NCI-H1048 (cell line): ENCODE results near the gene SLC6A11.

ENCODE experiments used
- DNase-seq: peaks from one replicate; lab custom pipeline; 2025; lab: John Stamatoyannopoulos, UW

The SLC6A11 gene

GRCh38 chr3:10930666-10931040 lies 114.6 kb downstream of the SLC6A11 start:
- no peak for DNase-seq

DNA sequence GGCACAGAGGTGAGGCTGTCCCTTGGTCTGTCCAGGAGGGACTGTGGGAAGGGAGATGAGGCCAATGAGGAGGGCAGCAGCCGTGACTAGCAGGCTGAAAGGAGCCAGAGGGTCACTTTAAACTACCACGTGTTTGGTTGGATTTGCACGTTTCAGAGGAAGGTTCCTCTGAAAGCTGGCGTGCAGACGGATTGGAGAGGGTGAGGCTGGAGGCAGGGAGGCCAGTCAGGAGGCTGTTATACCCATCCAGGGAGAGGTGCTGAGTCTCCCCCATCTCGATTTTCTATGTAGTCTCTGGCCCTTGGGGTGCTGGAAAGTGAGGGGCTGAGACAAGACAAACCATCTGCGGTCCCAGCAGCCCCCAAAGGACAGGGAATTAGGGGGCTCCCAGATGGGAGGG lies 116.6 kb downstream of the SLC6A11 start:
- no peak for DNase-seq

GRCh38 chr3:10933021-10933420 lies 117.0 kb downstream of the SLC6A11 start:
- no peak for DNase-seq

DNA sequence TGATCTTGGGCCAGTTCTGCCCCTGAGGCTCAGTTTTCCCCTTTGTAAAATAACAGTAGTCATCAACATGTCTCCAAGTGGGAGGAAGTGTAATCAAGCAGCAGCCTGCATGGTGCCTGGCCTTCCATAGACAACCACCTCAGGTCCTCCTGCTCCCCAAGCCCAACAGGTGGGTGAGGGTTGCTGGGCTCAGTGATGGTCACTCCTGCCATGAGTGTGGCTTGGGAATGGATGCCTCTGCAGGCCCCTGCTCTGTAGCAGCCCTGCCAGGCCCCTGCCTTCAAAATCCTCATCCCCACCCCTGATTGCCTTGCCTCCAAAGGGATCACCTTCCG lies 117.4 kb downstream of the SLC6A11 start:
- no peak for DNase-seq

DNA sequence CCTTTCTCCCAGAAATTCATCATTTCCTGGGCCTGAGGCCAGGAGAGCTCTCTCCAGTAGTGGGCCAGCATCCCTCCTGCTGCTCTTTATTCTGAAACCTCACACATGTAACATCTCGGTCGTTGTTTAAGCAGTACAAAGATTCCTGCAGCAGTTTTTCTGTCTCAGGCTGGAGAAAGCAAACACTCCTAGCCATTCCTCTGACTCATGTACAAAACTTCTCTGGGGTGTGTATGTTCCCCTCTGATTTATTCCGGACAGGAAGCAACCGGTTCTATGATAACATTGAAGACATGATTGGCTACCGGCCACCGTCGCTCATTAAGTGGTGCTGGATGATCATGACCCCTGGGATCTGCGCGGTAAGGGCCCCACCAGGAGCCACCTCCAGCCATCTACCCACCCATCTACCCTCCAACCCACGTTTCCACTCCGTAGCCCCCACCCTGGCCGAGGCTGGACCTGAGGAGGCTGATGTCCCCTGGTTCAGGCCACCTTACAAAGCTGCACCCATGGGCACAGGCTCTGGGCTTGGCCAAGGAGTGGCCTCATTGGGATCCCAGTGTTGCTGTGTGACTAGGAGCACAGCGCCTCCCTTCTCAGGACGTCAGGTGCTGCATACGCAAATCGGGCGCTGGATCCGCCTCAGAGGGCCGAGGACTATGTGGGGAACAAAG lies 117.9 kb downstream of the SLC6A11 start:
- no peak for DNase-seq

GRCh38 chr3:10935028-10935427 lies 119.0 kb downstream of the SLC6A11 start:
- no peak for DNase-seq

- DNase-seq = no peak
These were observed 120.0 kb downstream of the SLC6A11 start for GRCh38 chr3:10935846-10936631.

GRCh38 chr3:10936686-10937085 lies 120.7 kb downstream of the SLC6A11 start:
- DNase-seq = no peak

- DNase-seq = no peak
These were observed 121.3 kb downstream of the SLC6A11 start for GRCh38 chr3:10937141-10937825.

GRCh38 chr3:10939556-10939955 lies 123.5 kb downstream of the SLC6A11 start:
- DNase-seq = no peak

DNA sequence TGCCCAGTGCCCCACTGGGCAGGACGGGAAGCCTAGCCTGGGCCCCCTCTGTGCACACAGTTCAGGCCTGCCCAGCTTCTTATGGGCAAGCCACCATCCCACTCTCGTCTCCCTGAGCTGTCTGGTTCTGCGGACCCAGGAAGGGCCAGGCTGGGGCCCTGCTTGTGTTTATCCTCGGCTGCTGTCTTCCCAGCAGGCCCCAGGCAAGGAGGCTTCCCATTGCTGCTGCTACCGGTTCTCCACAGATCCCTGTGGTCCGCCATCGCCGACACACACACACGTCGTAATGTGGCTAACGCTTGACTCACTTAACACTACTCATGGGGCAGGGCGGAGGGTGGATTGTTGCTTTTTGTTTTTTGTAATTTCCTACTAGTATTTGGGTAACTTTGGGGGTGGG lies 124.1 kb downstream of the SLC6A11 start:
- DNase-seq = no peak

- DNase-seq = no peak
These were observed 125.9 kb downstream of the SLC6A11 start for GRCh38 chr3:10941972-10942371.

GRCh38 chr3:10942690-10943205 lies 126.7 kb downstream of the SLC6A11 start:
- no peak for DNase-seq

DNA sequence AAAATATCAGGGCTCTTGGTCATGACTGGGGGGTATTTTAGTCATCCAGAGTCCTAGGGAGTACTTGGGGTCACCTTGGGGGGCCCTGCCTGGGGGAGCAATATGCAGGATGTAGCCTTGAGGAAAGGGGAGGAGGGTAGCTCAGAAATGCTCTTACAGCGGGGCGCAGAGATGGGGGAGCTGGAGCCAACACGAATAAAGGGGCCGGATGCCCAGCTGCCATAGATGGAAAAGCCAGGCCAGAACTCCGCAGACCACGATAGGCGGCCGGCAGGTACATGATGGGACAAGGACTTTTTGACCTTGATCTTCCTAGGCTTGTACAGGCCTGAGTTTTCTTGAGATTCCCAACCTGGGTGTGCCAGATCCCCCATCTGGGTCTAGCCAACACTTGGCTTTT lies 128.8 kb downstream of the SLC6A11 start:
- no peak for DNase-seq

DNA sequence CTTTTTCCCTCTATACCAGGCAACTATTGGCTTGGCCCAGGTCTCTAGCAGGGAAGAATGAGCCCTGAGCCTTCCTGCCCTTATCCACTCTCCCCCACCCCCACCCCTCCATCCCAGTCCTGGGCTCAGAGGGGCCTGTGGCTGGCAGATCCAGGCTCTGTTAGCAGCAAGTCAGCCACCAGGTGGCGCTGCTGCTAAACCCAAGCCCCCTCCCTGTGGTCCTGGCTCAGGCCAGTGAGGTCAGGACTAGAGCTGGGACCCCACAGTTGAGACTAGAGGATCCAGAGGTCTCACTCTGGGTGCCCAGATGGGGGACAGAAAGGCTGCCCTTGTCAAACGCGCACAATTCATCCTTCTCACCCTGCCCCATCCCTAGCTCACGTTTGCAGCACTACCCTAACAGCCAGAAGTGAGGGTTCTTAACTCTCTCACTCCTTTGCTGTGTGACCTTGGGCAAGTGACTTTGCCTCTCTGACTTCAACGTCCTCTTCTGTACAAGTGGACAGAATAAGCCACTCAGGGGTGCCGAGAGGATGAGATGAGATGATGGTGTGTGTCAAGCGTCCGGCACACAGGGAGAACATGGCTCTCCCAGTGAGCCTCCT lies 129.8 kb downstream of the SLC6A11 start:
- DNase-seq = no peak

- DNase-seq = no peak
These were observed 130.5 kb downstream of the SLC6A11 start for GRCh38 chr3:10946526-10946925.

DNA sequence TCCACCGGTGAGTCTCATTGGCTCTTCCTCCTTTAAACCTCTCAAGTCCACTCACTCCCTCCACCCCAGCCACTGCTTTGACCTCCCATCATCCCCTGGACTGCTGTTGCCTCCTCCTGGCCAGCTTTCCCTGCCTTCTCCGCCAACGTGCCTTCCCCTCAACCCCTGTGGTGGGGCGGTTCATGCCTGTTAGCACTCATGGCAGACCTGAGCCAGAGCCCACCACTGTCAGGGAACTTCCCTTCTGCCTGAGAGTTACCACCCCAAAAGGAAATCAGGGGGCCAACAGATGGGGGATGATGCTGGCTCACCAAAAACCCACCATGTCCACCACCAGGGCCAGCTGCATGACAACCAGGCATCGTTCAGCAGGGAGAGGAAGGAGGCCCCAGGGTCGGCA lies 132.3 kb downstream of the SLC6A11 start:
- DNase-seq = no peak

GRCh38 chr3:10949197-10949596 lies 133.2 kb downstream of the SLC6A11 start:
- no peak for DNase-seq

- DNase-seq = no peak
These were observed 134.7 kb downstream of the SLC6A11 start for GRCh38 chr3:10950476-10951294.

DNA sequence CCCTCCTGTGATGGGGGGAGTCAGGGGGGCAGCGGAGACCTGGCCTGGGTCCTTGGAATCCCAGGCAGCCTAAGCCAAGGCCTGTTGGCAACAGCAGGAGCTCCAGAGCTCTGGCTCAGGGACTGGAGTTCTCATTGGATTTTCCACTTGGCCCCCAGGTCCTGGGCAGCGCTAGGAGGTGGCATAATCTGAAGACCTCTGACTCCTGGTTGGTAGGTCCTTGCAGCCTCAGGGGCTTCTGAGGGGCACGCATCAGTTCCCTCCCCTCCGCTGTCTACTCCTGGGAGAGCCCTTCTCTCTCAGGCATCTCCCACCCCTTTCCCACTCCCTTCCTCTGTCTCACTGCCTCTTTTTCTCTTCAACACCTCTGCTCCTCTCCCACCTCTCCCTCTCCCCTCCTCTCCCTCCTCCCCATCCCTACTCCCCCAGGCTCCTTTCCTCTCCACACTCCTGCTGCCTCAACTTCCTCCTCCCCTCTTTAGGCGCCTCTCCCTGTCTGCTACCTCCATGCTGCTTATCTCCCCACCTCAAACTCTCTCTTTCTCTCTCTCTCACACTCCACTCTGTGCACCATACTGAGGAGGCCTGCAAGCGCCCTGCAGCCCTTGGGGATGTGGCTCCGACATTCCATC lies 135.4 kb downstream of the SLC6A11 start:
- no peak for DNase-seq

GRCh38 chr3:10952525-10952924 lies 136.5 kb downstream of the SLC6A11 start:
- DNase-seq = no peak
